ENCODE data around the gene ARHGAP6.
"Not testable (repeated sequence)": the region's sequence is repeated elsewhere in the genome, so short reads cannot be mapped to it uniquely, and the experiment has no call there.

The ARHGAP6 gene

GRCh38 chrX:11151799-11152559, 513.7 kb downstream of the ARHGAP6 start:
- no peak for DNase-seq (ENCODE audit: low read depth in 2 of 2)

DNA sequence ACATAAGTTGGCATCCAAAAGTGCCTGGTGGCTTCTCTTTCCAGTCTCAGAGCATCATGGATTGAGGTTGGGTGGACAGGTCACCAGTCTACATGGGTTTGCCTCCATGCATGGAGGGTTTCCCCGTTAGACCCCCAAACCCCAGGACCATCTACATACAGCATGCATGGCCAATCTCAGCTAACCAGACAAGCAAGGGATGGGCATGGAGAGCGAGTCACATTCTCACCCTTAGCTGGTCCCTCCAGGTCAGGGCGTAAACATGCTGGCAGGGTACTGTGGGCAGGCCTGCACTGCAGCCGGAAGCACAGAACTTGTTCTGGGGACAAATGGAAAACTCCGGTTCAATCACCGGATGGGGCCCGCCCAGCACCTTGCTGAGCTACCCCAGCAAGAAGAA, 517.3 kb downstream of the ARHGAP6 start:
- no peak for DNase-seq (ENCODE audit: low read depth in 2 of 2)

DNA sequence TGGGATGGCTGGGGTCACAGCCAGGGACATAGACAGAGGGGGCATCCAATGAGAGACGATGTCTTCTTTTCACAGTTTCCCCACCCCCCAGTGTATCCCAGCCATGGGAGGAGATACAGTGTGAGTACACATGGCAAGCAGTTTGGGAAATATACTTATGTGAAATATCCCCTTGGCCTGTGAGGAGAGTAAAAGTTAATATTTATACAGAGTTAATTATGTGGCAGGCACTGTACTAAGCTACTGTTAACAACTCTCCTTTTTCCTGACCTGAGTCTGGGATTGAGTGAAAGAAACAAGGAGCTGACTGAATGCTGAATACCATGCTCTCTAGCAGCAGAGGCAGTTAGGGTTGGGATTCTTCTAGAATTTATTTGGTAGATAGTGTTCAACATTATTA, 519.3 kb downstream of the ARHGAP6 start:
- DNase-seq (ENCODE audit: low read depth in 2 of 2) = no peak

- DNase-seq (ENCODE audit: low read depth in 2 of 2) = peak; percentile 6 to 7
These were observed 521.6 kb downstream of the ARHGAP6 start for GRCh38 chrX:11143931-11144678.

DNA sequence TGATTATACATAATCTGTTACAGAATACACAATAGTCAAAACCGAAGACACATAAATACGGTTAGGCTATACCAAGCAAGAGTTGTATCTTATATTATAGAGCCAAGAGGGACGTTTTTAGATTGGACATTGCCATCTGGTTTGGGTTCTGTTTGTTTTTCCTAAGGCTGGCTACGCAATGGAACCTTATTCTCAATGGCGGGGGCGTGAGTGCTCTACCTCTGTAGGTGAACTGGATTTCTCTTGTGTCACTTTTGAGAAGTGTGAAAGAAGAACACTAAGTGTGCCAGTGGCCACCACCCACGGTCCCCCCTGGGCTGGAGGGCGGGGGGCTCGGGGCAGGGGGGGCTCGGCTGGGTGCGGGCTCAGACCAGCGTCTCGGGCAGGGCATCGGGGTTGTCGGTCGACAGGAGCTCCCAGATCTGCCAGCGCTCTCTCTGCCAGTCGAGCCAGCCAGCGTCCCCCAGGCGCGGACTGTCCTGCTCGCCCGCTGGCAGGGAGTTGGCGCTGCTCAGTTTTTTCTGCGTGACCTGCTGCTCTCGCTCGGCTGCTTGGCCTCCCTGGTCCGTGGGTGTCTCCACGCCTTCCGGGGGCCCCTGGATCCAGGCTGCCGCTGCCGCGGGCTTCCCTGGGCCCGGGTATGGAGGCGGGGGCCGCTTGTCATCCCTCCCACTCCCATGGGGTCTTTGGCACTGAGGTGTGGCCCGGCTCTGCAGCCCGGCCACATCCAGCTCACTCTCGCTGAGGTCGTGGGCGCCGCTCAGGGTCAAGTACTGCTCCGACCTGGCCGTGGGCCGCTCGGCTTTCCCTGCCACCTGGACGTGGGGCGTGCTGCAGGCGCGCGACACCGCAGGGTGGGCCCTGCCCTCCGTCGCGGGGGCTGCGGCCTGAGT, 527.0 kb downstream of the ARHGAP6 start:
- no peak for DNase-seq (ENCODE audit: low read depth in 2 of 2)

GRCh38 chrX:11137543-11138139, 528.1 kb downstream of the ARHGAP6 start:
- DNase-seq (ENCODE audit: low read depth in 2 of 2) = no peak

DNA sequence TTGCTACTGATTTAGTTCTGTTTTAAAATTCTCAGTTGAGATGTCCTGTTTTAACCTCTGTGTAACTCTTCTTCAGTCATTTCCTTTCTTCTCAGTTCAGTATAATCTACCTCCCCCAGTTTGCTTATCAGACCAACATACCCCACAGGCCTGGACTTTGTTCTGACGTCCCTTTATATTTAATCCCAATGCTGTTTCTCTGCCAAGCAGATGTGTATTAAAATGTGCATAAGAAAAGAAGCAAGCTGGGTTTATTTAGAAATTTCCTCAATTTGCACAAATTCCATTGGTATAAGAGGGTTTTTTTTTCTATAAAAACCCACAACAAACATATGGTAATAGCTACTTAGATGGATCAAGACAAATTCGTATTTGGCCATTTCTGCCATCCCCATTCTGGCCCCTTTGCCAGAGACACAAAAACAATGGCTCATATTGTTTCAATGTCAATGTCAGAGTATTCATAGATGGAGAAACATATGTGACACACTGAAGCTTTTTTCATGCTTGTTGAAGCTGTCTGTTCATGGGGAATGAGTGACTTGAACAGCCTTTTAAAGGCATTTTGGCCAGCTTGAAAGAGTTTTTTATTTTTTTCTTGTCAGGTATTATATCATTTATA, 530.0 kb downstream of the ARHGAP6 start:
- no peak for DNase-seq (ENCODE audit: low read depth in 2 of 2)

- no peak for DNase-seq (ENCODE audit: low read depth in 2 of 2)
These were observed 534.6 kb downstream of the ARHGAP6 start for GRCh38 chrX:11131146-11131545.

DNA sequence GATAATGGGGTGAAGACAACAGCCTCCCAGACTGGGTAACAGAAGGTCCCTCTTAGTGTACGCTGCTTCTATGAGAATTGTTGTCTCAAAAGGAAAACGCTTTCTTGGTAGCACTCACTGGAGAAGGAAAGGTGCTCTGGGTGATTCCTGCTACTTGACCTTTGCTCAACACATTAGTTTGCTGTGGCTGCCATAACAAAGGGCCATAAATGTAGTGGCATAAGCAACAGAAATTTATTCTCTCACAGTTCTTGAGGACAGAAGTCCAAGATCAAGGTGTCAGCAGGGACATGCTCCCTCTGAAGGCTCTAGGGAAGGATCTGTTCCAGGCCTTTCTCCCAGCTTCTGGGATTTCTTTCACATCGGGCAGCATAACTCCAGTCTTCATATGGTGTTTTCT, 535.6 kb downstream of the ARHGAP6 start:
- no peak for DNase-seq (ENCODE audit: low read depth in 2 of 2)

- DNase-seq (ENCODE audit: low read depth in 2 of 2) = no peak
These were observed 536.1 kb downstream of the ARHGAP6 start for GRCh38 chrX:11129534-11130105.

DNA sequence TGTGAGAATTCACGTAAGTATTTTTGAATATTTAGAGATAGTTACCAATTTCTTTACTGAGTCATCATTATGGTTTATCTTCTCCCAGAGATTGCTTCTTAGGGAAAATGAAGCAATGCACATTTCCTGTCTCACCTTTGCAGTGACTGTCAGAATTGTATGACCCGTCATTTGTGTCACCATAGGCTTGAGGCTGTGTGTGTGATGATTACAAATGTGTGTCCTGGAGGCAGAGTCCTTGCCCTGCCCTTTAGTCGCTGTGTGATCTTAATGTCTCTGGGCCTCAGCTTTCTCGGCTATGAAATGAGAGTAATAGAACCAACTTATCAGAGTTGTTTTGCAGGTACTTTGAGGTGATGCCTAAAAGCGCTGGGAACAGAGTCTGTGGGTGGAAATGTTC, 540.7 kb downstream of the ARHGAP6 start:
- DNase-seq (ENCODE audit: low read depth in 2 of 2) = no peak

DNA sequence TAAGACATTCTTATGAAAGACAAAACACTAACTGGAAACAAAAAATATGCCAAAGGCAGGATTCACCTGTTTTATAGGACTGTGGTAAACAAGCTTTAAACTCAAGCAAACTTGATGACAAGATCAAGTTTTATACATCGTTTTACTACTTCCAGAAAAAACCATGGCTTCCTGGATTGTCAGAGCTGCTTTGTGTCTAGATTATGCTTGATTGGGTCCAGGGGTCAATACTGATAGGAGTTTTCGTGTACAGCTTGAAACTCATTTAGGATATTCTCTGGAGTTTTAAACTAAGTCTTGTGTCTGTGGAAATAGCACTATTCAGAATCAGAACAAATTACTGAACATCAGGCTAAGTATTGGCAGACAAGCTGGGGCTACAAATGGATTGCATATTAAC, 541.6 kb downstream of the ARHGAP6 start:
- no peak for DNase-seq (ENCODE audit: low read depth in 2 of 2)

GRCh38 chrX:11123087-11123486, 542.6 kb downstream of the ARHGAP6 start:
- not testable (repeated sequence) for DNase-seq (ENCODE audit: low read depth in 2 of 2)

GRCh38 chrX:11119313-11119943, 546.3 kb downstream of the ARHGAP6 start:
- no peak for DNase-seq (ENCODE audit: low read depth in 2 of 2)

DNA sequence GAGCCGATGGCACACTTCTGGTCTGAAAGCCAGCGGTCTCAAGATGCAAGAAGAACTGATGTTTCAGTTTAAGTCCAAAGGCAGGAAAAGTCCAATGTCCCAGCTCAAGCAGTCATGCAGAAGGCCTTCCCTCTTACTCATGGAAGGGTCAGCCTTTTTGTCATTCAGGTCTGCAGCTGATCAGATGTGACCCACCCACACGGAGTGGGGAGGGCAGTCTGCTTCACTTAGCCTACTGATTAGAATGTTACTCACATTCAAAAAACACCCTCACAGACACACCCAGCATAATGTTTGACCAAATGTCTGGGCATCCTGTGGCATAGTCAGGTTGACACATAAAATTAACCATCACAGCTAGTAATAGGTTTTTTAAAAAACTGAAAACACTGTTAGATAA, 548.0 kb downstream of the ARHGAP6 start:
- DNase-seq (ENCODE audit: low read depth in 2 of 2) = no peak

- DNase-seq (ENCODE audit: low read depth in 2 of 2) = no peak
These were observed 552.0 kb downstream of the ARHGAP6 start for GRCh38 chrX:11113731-11114130.

DNA sequence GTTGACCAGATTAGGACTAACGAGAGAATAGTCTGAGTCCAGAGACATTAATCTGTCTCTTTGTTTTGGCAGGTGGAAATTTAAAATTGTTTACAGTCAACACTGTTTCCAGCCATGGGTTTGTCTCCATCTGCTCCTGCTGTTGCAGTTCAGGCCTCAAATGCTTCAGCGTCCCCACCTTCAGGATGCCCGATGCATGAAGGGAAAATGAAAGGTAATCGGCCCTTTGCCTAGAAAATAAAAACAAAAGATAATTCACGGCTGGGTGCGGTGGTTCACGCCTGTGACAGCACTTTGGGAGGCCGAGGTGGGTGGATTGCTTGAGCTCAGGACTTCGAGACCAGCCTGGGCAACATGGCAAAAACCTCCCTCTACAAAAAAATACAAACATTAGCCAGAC, 553.8 kb downstream of the ARHGAP6 start:
- no peak for DNase-seq (ENCODE audit: low read depth in 2 of 2)

- DNase-seq (ENCODE audit: low read depth in 2 of 2) = peak; percentile 62 to 72
These were observed 554.5 kb downstream of the ARHGAP6 start, which contains the start of gene HCCS for GRCh38 chrX:11111037-11111851. HCCS (plus strand) TSS chrX:11111332; CDS start chrX:11112061, 729 bp downstream.

DNA sequence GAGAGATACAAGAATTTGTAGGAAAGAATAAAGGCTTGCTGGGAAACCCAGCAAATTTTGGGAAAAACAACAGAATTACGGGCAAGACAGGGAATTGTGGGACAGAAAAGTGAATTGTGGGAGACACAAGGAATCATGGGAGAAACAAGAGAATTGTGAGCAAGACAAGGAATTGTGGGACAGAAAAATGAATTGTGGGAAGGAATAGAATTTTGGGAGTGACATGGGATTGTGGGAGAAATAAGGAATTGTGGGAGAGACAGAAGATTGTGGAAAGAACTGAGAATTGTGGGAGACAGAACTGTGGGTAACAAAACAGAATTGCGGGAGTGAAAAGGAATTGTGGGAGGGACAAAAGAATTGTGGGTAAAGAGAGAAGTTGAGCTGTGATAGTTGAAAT, 555.8 kb downstream of the ARHGAP6 start:
- no peak for DNase-seq (ENCODE audit: low read depth in 2 of 2)
